WTC11 (cell line): ENCODE results near the gene EFNA5. TPM values are rescaled to one million over a fixed set of nuclear protein-coding genes. Genes with fewer than 3 reads are reported as not detected.

Experiments used
- ATAC-seq: fragments of 200-7000 bp; cut with Tn5 transposase; 2 replicates; pipeline ENCODE4 v1.10.0; 2021; ENCODE audit warnings: mild to moderate bottlenecking, moderate library complexity
- CTCF ChIA-PET: fragments of 300-600 bp; sonication (Branson Sonifier 250); formaldehyde crosslinking; loops from one replicate; lab custom pipeline; 2021; ENCODE audit warnings: antibody characterized with exemption; lab: Charles Lee
- POLR2A ChIA-PET: fragments of 350-600 bp; sonication (Branson Sonifier 250); formaldehyde crosslinking; loops from one replicate; lab custom pipeline; 2021; ENCODE audit warnings: antibody characterized with exemption; lab: Charles Lee
- DNase-seq: peaks from one replicate; pipeline ENCODE4 v3.0.0; 2021; ENCODE audit warnings: low spot score
- H3K27ac Mint-ChIP-seq: 2 replicates; pipeline ENCODE4 v1.8.0; 2021; ENCODE audit warnings: mixed read lengths
- H3K27me3 Mint-ChIP-seq: 2 replicates; pipeline ENCODE4 v1.8.0; 2021; ENCODE audit warnings: low read depth, mild to moderate bottlenecking, moderate library complexity, mixed read lengths
- H3K36me3 Mint-ChIP-seq: 2 replicates; pipeline ENCODE4 v1.8.0; 2021; ENCODE audit warnings: mixed read lengths
- H3K4me1 Mint-ChIP-seq: 2 replicates; pipeline ENCODE4 v1.8.0; 2022; ENCODE audit warnings: mixed read lengths
- H3K4me3 Mint-ChIP-seq: 2 replicates; pipeline ENCODE4 v1.8.0; 2021; ENCODE audit warnings: mild to moderate bottlenecking, moderate library complexity, mixed read lengths
- H3K9me3 Mint-ChIP-seq: 2 replicates; pipeline ENCODE4 v1.8.0; 2021; ENCODE audit warnings: mixed read lengths
- ARID4B ChIP-seq: sonication (generic); formaldehyde crosslinking; IDR thresholded peaks from 2 replicates; pipeline ENCODE4 v1.8.0; 2023; ENCODE audit warnings: missing genetic modification reagents, mild to moderate bottlenecking, borderline replicate concordance
- CBFB ChIP-seq: sonication (generic); formaldehyde crosslinking; IDR thresholded peaks from 2 replicates; pipeline ENCODE4 v1.8.1; 2022; ENCODE audit warnings: mild to moderate bottlenecking, low read depth, missing genetic modification reagents
- CREM ChIP-seq: sonication (generic); formaldehyde crosslinking; IDR thresholded peaks from 2 replicates; pipeline ENCODE4 v1.8.1; 2022; ENCODE audit warnings: mild to moderate bottlenecking, missing genetic modification reagents, moderate library complexity
- E2F1 ChIP-seq: sonication (generic); formaldehyde crosslinking; IDR thresholded peaks from 2 replicates; pipeline ENCODE4 v1.8.0; 2022; ENCODE audit warnings: mild to moderate bottlenecking, missing genetic modification reagents
- E2F4 ChIP-seq: sonication (generic); formaldehyde crosslinking; IDR thresholded peaks from 2 replicates; pipeline ENCODE4 v1.8.1; 2022; ENCODE audit warnings: low read depth, mild to moderate bottlenecking, moderate library complexity, missing genetic modification reagents, borderline replicate concordance
- ETV6 ChIP-seq: sonication (generic); formaldehyde crosslinking; IDR thresholded peaks from 2 replicates; pipeline ENCODE4 v1.8.1; 2022; ENCODE audit warnings: mild to moderate bottlenecking, missing genetic modification reagents
- FOXP1 ChIP-seq: sonication (generic); formaldehyde crosslinking; IDR thresholded peaks from 2 replicates; pipeline ENCODE4 v1.8.0; 2022; ENCODE audit warnings: missing genetic modification reagents, mild to moderate bottlenecking, moderate library complexity, borderline replicate concordance
- GTF2I ChIP-seq: fragments of 250-450 bp; sonication (Bioruptor Pico); conservative IDR thresholded peaks from 2 replicates; pipeline ENCODE4 v1.4.0; 2021; ENCODE audit warnings: mild to moderate bottlenecking
- HMGA2 ChIP-seq: fragments of 250-450 bp; sonication (Bioruptor Pico); IDR thresholded peaks from 2 replicates; pipeline ENCODE4 v1.4.0; 2021; ENCODE audit warnings: mild to moderate bottlenecking, moderate library complexity
- IRF1 ChIP-seq: sonication (generic); formaldehyde crosslinking; IDR thresholded peaks from 2 replicates; pipeline ENCODE4 v1.8.0; 2023; ENCODE audit warnings: missing genetic modification reagents
- NR2C2 ChIP-seq: sonication (generic); formaldehyde crosslinking; IDR thresholded peaks from 2 replicates; pipeline ENCODE4 v1.8.0; 2022; ENCODE audit warnings: mild to moderate bottlenecking, missing genetic modification reagents
- PRDM15 ChIP-seq: sonication (generic); formaldehyde crosslinking; IDR thresholded peaks from 2 replicates; pipeline ENCODE4 v1.8.0; 2022; ENCODE audit warnings: missing genetic modification reagents
- RELA ChIP-seq: sonication (generic); formaldehyde crosslinking; IDR thresholded peaks from 2 replicates; pipeline ENCODE4 v1.8.1; 2022; ENCODE audit warnings: missing genetic modification reagents, mild to moderate bottlenecking, borderline replicate concordance
- USF2 ChIP-seq: sonication (generic); formaldehyde crosslinking; IDR thresholded peaks from 2 replicates; pipeline ENCODE4 v1.8.1; 2023; ENCODE audit warnings: mild to moderate bottlenecking, missing genetic modification reagents, moderate library complexity
- ZNF219 ChIP-seq: sonication (generic); formaldehyde crosslinking; IDR thresholded peaks from 2 replicates; pipeline ENCODE4 v1.8.0; 2023; ENCODE audit warnings: missing genetic modification reagents, mild to moderate bottlenecking, borderline replicate concordance
- ZNF317 ChIP-seq: sonication (generic); formaldehyde crosslinking; IDR thresholded peaks from 2 replicates; pipeline ENCODE4 v1.8.1; 2023; ENCODE audit warnings: low read depth, mild to moderate bottlenecking, moderate library complexity, missing genetic modification reagents, borderline replicate concordance
- ZNF423 ChIP-seq: fragments of 250-450 bp; sonication (Bioruptor Pico); IDR thresholded peaks from 2 replicates; pipeline ENCODE4 v2.1.2; 2022; ENCODE audit warnings: mild to moderate bottlenecking, moderate library complexity
- ZNF532 ChIP-seq: fragments of 250-450 bp; sonication (Bioruptor Pico); IDR thresholded peaks from 2 replicates; pipeline ENCODE4 v1.9.0; 2021; ENCODE audit warnings: mild to moderate bottlenecking, borderline replicate concordance
- total RNA-seq: library from RNA; stranded (reverse); gene quantifications from 3 replicates; pipeline ENCODE4 v1.2.3, GENCODE V29; 2021

Gene EFNA5
- total RNA-seq, 1 experiment from 2014 or later, result 17.4 TPM

GRCh38 chr5:107356891-107357290, 313.8 kb downstream of the EFNA5 start:
- Mint-ChIP-seq H3K9me3 (peaks cover 5% of the 10 kb centered on the region), H3K4me1 (peaks cover 7% of the 10 kb centered on the region; the same call in 1 of the 2 replicates), H3K27ac (no peak overlapping the region), H3K36me3 (no peaks in the 10 kb centered on the region), H3K4me3 (no peak overlapping the region), H3K27me3 (no peaks in the 10 kb centered on the region; the same call in 1 of the 2 replicates)
- ATAC-seq (no peak), DNase-seq (no peak)
- TF ChIP-seq IRF1 (CRISPR knock-in tag) (no peak), ZNF317 (CRISPR knock-in tag) (no peak), USF2 (CRISPR knock-in tag) (no peak), ZNF219 (no peak), CREM (CRISPR knock-in tag) (no peak), HMGA2 (no peak), ZNF532 (CRISPR knock-in tag) (no peak), NR2C2 (CRISPR knock-in tag) (no peak)
- ChIA-PET POLR2A (no interaction called here), CTCF (no interaction called here)

GRCh38 chr5:107352576-107352975, 318.2 kb downstream of the EFNA5 start:
- Mint-ChIP-seq H3K36me3 (peaks cover 6% of the 10 kb centered on the region), H3K4me1 (no peaks in the 10 kb centered on the region), H3K4me3 (no peak overlapping the region), H3K27me3 (no peaks in the 10 kb centered on the region; the same call in 1 of the 2 replicates), H3K9me3 (peaks cover 37% of the 10 kb centered on the region), H3K27ac (no peak overlapping the region)
- POLR2A ChIA-PET, result no interaction called here
- DNase-seq (no peak), ATAC-seq (peak; percentile 60)
- CTCF ChIA-PET, result no interaction called here
- TF ChIP-seq CBFB (CRISPR knock-in tag) (no peak), GTF2I (CRISPR knock-in tag) (no peak), PRDM15 (CRISPR knock-in tag) (no peak), RELA (CRISPR knock-in tag) (no peak), ETV6 (no peak), E2F1 (CRISPR knock-in tag) (no peak), ZNF423 (CRISPR knock-in tag) (no peak), FOXP1 (CRISPR knock-in tag) (no peak), ARID4B (CRISPR knock-in tag) (no peak), E2F4 (CRISPR knock-in tag) (no peak)
